Neural cell (in vitro differentiated cells): ENCODE measurements around the gene ATRAID.

Experiments used
- EP300 ChIP-seq: fragments of 450-650 bp; conservative IDR thresholded peaks from 2 replicates; pipeline ENCODE4 v1.6.1; 2014; ENCODE audit warnings: antibody characterized with exemption, mild to moderate bottlenecking, moderate library complexity; ENCODE audit not compliant: poor library complexity, severe bottlenecking
- EZH2 ChIP-seq: fragments of 200-600, 300-800 bp; shearing (Covaris generic), sonication (generic); IDR thresholded peaks from 2 replicates; pipeline ENCODE4 v1.6.1; 2014; ENCODE audit warnings: antibody characterized with exemption, low read length, borderline replicate concordance, mild to moderate bottlenecking; ENCODE audit not compliant: insufficient read depth, poor library complexity, severe bottlenecking
- POLR2AphosphoS5 ChIP-seq: IDR thresholded peaks from 2 replicates; pipeline ENCODE4 v1.6.1; 2012
- RAD21 ChIP-seq: fragments of 450-650 bp; conservative IDR thresholded peaks from 2 replicates; pipeline ENCODE4 v1.6.1; 2014; ENCODE audit warnings: antibody characterized with exemption, mild to moderate bottlenecking, moderate library complexity
- TAF1 ChIP-seq: IDR thresholded peaks from 2 replicates; pipeline ENCODE4 v1.6.1; 2012; ENCODE audit warnings: low read depth
- TF ChIP-seq, protein P1 (sequence below): IDR thresholded peaks from 2 replicates; pipeline ENCODE4 v1.6.1; 2012; ENCODE audit warnings: borderline replicate concordance
- TF ChIP-seq, protein P2 (sequence below): fragments of 450-650 bp; IDR thresholded peaks from 2 replicates; pipeline ENCODE4 v1.5.1; 2014; ENCODE audit warnings: antibody characterized with exemption, mild to moderate bottlenecking, moderate library complexity; ENCODE audit not compliant: poor library complexity, severe bottlenecking

GRCh38 chr2:27209621-27210401 lies 2.0 kb upstream of the ATRAID start:
- TF ChIP-seq, protein P1, sequence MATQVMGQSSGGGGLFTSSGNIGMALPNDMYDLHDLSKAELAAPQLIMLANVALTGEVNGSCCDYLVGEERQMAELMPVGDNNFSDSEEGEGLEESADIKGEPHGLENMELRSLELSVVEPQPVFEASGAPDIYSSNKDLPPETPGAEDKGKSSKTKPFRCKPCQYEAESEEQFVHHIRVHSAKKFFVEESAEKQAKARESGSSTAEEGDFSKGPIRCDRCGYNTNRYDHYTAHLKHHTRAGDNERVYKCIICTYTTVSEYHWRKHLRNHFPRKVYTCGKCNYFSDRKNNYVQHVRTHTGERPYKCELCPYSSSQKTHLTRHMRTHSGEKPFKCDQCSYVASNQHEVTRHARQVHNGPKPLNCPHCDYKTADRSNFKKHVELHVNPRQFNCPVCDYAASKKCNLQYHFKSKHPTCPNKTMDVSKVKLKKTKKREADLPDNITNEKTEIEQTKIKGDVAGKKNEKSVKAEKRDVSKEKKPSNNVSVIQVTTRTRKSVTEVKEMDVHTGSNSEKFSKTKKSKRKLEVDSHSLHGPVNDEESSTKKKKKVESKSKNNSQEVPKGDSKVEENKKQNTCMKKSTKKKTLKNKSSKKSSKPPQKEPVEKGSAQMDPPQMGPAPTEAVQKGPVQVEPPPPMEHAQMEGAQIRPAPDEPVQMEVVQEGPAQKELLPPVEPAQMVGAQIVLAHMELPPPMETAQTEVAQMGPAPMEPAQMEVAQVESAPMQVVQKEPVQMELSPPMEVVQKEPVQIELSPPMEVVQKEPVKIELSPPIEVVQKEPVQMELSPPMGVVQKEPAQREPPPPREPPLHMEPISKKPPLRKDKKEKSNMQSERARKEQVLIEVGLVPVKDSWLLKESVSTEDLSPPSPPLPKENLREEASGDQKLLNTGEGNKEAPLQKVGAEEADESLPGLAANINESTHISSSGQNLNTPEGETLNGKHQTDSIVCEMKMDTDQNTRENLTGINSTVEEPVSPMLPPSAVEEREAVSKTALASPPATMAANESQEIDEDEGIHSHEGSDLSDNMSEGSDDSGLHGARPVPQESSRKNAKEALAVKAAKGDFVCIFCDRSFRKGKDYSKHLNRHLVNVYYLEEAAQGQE = no peak
- TF ChIP-seq EZH2 (no peak), POLR2AphosphoS5 (no peak), EP300 (no peak), RAD21 (no peak), TAF1 (no peak)
- TF ChIP-seq, protein P2, sequence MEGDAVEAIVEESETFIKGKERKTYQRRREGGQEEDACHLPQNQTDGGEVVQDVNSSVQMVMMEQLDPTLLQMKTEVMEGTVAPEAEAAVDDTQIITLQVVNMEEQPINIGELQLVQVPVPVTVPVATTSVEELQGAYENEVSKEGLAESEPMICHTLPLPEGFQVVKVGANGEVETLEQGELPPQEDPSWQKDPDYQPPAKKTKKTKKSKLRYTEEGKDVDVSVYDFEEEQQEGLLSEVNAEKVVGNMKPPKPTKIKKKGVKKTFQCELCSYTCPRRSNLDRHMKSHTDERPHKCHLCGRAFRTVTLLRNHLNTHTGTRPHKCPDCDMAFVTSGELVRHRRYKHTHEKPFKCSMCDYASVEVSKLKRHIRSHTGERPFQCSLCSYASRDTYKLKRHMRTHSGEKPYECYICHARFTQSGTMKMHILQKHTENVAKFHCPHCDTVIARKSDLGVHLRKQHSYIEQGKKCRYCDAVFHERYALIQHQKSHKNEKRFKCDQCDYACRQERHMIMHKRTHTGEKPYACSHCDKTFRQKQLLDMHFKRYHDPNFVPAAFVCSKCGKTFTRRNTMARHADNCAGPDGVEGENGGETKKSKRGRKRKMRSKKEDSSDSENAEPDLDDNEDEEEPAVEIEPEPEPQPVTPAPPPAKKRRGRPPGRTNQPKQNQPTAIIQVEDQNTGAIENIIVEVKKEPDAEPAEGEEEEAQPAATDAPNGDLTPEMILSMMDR = no peak
